ENCODE measurements around the gene NCKAP5.

GRCh38 chr2:133177196-133177595 is 391.1 kb downstream of the NCKAP5 start:
- TF ChIP-seq SIN3A (conservative IDR thresholded peaks at IDR 0.05 in 1 of 2, IDR thresholded peaks at IDR 0.05 in 1 of 2; ENCODE audit: low read depth in 1 of 2, low read length in 2 of 2), result no peak
- no peak for TF ChIP-seq POLR2A (IDR thresholded peaks at IDR 0.05; ENCODE audit: control extremely low read depth in 1 of 2, low read depth in 2 of 2, low read length in 2 of 2)
- TF ChIP-seq POLR2AphosphoS5 (IDR thresholded peaks at IDR 0.05; ENCODE audit: low read depth, low read length), result no peak
- no peak for TF ChIP-seq ZNF274 (IDR thresholded peaks at IDR 0.05; ENCODE audit: borderline replicate concordance, extremely low read depth, low read length)
- TF ChIP-seq, protein P1, sequence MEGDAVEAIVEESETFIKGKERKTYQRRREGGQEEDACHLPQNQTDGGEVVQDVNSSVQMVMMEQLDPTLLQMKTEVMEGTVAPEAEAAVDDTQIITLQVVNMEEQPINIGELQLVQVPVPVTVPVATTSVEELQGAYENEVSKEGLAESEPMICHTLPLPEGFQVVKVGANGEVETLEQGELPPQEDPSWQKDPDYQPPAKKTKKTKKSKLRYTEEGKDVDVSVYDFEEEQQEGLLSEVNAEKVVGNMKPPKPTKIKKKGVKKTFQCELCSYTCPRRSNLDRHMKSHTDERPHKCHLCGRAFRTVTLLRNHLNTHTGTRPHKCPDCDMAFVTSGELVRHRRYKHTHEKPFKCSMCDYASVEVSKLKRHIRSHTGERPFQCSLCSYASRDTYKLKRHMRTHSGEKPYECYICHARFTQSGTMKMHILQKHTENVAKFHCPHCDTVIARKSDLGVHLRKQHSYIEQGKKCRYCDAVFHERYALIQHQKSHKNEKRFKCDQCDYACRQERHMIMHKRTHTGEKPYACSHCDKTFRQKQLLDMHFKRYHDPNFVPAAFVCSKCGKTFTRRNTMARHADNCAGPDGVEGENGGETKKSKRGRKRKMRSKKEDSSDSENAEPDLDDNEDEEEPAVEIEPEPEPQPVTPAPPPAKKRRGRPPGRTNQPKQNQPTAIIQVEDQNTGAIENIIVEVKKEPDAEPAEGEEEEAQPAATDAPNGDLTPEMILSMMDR (IDR thresholded peaks at IDR 0.05; ENCODE audit: control extremely low read depth in 1 of 3, insufficient read depth in 1 of 3, low read depth in 1 of 3, low read length in 3 of 3), result no peak
- TF ChIP-seq GABPA (IDR thresholded peaks at IDR 0.05; ENCODE audit: borderline replicate concordance, insufficient read depth, low read length), result no peak
- no peak for TF ChIP-seq YY1 (IDR thresholded peaks at IDR 0.05; ENCODE audit: low read depth, low read length)
- no peak for TF ChIP-seq RXRA (IDR thresholded peaks at IDR 0.05; ENCODE audit: insufficient read depth, low read depth, low read length)
- TF ChIP-seq JUN (IDR thresholded peaks at IDR 0.05; ENCODE audit: low read depth, low read length), result no peak
